ENCODE measurements around the gene GXYLT2.
A peak's percentile ranks its signal among the peaks of the same experiment; 100 is the strongest.

The GXYLT2 gene

GRCh38 chr3:72993391-72993790 lies 105.5 kb downstream of the GXYLT2 start:
- Histone ChIP-seq H3K27me3 (ENCODE audit: insufficient read depth, low read length, poor library complexity) (no peaks in the 10 kb centered on the region), H3K4me1 (ENCODE audit: control insufficient read depth, low read depth, low read length) (no peaks in the 10 kb centered on the region), H3K9ac (ENCODE audit: low read length) (no peak overlapping the region), H3K4ac (ENCODE audit: low read depth, low read length) (no peak overlapping the region), H4K5ac (ENCODE audit: low read length) (no peak overlapping the region), H2BK15ac (replicated peaks; ENCODE audit: low read depth) (no peak overlapping the region), H3K4me2 (ENCODE audit: low read length) (no peak overlapping the region), H3K27ac (ENCODE audit: low read depth, low read length) (no peak overlapping the region), H2BK5ac (ENCODE audit: low read length) (no peak overlapping the region), H3K79me2 (ENCODE audit: control insufficient read depth, insufficient read depth, low read length) (peaks cover 14% of the 10 kb centered on the region), H2BK120ac (ENCODE audit: low read depth, low read length) (no peak overlapping the region), H2AK5ac (ENCODE audit: low read length) (no peak overlapping the region), H3K56ac (ENCODE audit: low read length) (no peak overlapping the region), H3K4me3 (ENCODE audit: low read length) (no peak overlapping the region), H3K23ac (ENCODE audit: low read length) (no peak overlapping the region), H3K79me1 (ENCODE audit: low read length) (no peaks in the 10 kb centered on the region), H4K8ac (ENCODE audit: low read depth, low read length) (no peak overlapping the region), H3K36me3 (ENCODE audit: control insufficient read depth, insufficient read depth, low read length) (no peaks in the 10 kb centered on the region), H3K18ac (ENCODE audit: low read length) (no peak overlapping the region)
- no CpG with 5 or more reads among the region's 6 CpGs for WGBS (ENCODE audit: extremely low coverage, insufficient coverage, low lambda C conversion rate)
- peak; percentile 40 for DNase-seq

- Histone ChIP-seq H4K8ac (ENCODE audit: low read depth, low read length) (no peak overlapping the region), H3K4me1 (ENCODE audit: control insufficient read depth, low read depth, low read length) (no peaks in the 10 kb centered on the region), H3K18ac (ENCODE audit: low read length) (no peak overlapping the region), H3K27ac (ENCODE audit: low read depth, low read length) (no peak overlapping the region), H4K5ac (ENCODE audit: low read length) (no peak overlapping the region), H2BK15ac (replicated peaks; ENCODE audit: low read depth) (no peak overlapping the region), H2BK120ac (ENCODE audit: low read depth, low read length) (no peak overlapping the region), H3K79me1 (ENCODE audit: low read length) (no peaks in the 10 kb centered on the region), H3K79me2 (ENCODE audit: control insufficient read depth, insufficient read depth, low read length) (peaks cover 33% of the 10 kb centered on the region), H3K23ac (ENCODE audit: low read length) (no peak overlapping the region), H3K9ac (ENCODE audit: low read length) (no peak overlapping the region), H3K4me3 (ENCODE audit: low read length) (no peak overlapping the region), H3K4ac (ENCODE audit: low read depth, low read length) (no peak overlapping the region), H3K4me2 (ENCODE audit: low read length) (no peak overlapping the region), H2BK5ac (ENCODE audit: low read length) (no peak overlapping the region), H3K27me3 (ENCODE audit: insufficient read depth, low read length, poor library complexity) (no peaks in the 10 kb centered on the region), H3K56ac (ENCODE audit: low read length) (no peak overlapping the region), H3K36me3 (ENCODE audit: control insufficient read depth, insufficient read depth, low read length) (no peaks in the 10 kb centered on the region), H2AK5ac (ENCODE audit: low read length) (no peak overlapping the region)
- no peak for DNase-seq
- no CpG with 5 or more reads among the region's 10 CpGs for WGBS (ENCODE audit: extremely low coverage, insufficient coverage, low lambda C conversion rate)
Observed at GRCh38 chr3:72995337-72995736, 107.5 kb downstream of the GXYLT2 start.

GRCh38 chr3:72996121-72996472 lies 108.3 kb downstream of the GXYLT2 start:
- peak overlapping the region; percentile 77 for H3K4me2 ChIP-seq (ENCODE audit: low read length)
- peak overlapping the region; percentile 7 for H4K8ac ChIP-seq (ENCODE audit: low read depth, low read length)
- no peak overlapping the region for H2AK5ac ChIP-seq (ENCODE audit: low read length)
- H3K4me1 ChIP-seq (ENCODE audit: control insufficient read depth, low read depth, low read length) = no peaks in the 10 kb centered on the region
- H3K56ac ChIP-seq (ENCODE audit: low read length) = peak overlapping the region; percentile 98
- H3K4me3 ChIP-seq (ENCODE audit: low read length) = no peak overlapping the region
- H3K27me3 ChIP-seq (ENCODE audit: insufficient read depth, low read length, poor library complexity) = no peaks in the 10 kb centered on the region
- no peak overlapping the region for H2BK120ac ChIP-seq (ENCODE audit: low read depth, low read length)
- H4K5ac ChIP-seq (ENCODE audit: low read length) = no peak overlapping the region
- no peak for DNase-seq
- H3K23ac ChIP-seq (ENCODE audit: low read length) = no peak overlapping the region
- no peaks in the 10 kb centered on the region for H3K79me1 ChIP-seq (ENCODE audit: low read length)
- H3K4ac ChIP-seq (ENCODE audit: low read depth, low read length) = peak overlapping the region; percentile 18
- no CpG with 5 or more reads among the region's 20 CpGs for WGBS (ENCODE audit: extremely low coverage, insufficient coverage, low lambda C conversion rate)
- H3K9ac ChIP-seq (ENCODE audit: low read length) = peak overlapping the region; percentile 95
- no peaks in the 10 kb centered on the region for H3K36me3 ChIP-seq (ENCODE audit: control insufficient read depth, insufficient read depth, low read length)
- peak overlapping the region; percentile 99 for H3K27ac ChIP-seq (ENCODE audit: low read depth, low read length)
- peak overlapping the region; percentile 89 for H2BK5ac ChIP-seq (ENCODE audit: low read length)
- H2BK15ac ChIP-seq (replicated peaks; ENCODE audit: low read depth) = no peak overlapping the region
- peak overlapping the region; percentile 65 for H3K18ac ChIP-seq (ENCODE audit: low read length)
- H3K79me2 ChIP-seq (ENCODE audit: control insufficient read depth, insufficient read depth, low read length) = peaks cover 40% of the 10 kb centered on the region

- peak within 1 kb of the TSS; percentile 77 for H3K4me2 ChIP-seq (ENCODE audit: low read length)
- DNase-seq = peak; percentile 95
- peak within 1 kb of the TSS; percentile 93 for H3K4ac ChIP-seq (ENCODE audit: low read depth, low read length)
- peak within 1 kb of the TSS; percentile 91 for H2AK5ac ChIP-seq (ENCODE audit: low read length)
- peak within 1 kb of the TSS; percentile 99 for H3K9ac ChIP-seq (ENCODE audit: low read length)
- H4K5ac ChIP-seq (ENCODE audit: low read length) = no peak within 1 kb of the TSS
- H3K36me3 ChIP-seq (ENCODE audit: control insufficient read depth, insufficient read depth, low read length) = no peaks in the 10 kb centered on the region
- peak within 1 kb of the TSS; percentile 100 for H3K18ac ChIP-seq (ENCODE audit: low read length)
- H3K4me1 ChIP-seq (ENCODE audit: control insufficient read depth, low read depth, low read length) = no peaks in the 10 kb centered on the region
- peak within 1 kb of the TSS; percentile 99 for H3K4me3 ChIP-seq (ENCODE audit: low read length)
- H3K79me1 ChIP-seq (ENCODE audit: low read length) = no peaks in the 10 kb centered on the region
- peak within 1 kb of the TSS; percentile 89 for H2BK5ac ChIP-seq (ENCODE audit: low read length)
- H4K8ac ChIP-seq (ENCODE audit: low read depth, low read length) = peak within 1 kb of the TSS; percentile 91
- H2BK120ac ChIP-seq (ENCODE audit: low read depth, low read length) = peak within 1 kb of the TSS; percentile 78
- H3K23ac ChIP-seq (ENCODE audit: low read length) = peak within 1 kb of the TSS; percentile 45
- H2BK15ac ChIP-seq (replicated peaks; ENCODE audit: low read depth) = no peak within 1 kb of the TSS
- WGBS (ENCODE audit: extremely low coverage, insufficient coverage, low lambda C conversion rate) = no CpG with 5 or more reads among the region's 75 CpGs
- peak within 1 kb of the TSS; percentile 98 for H3K56ac ChIP-seq (ENCODE audit: low read length)
- peaks cover 46% of the 10 kb centered on the region for H3K79me2 ChIP-seq (ENCODE audit: control insufficient read depth, insufficient read depth, low read length)
- peak within 1 kb of the TSS; percentile 99 for H3K27ac ChIP-seq (ENCODE audit: low read depth, low read length)
- no peaks in the 10 kb centered on the region for H3K27me3 ChIP-seq (ENCODE audit: insufficient read depth, low read length, poor library complexity)
Observed at GRCh38 chr3:72996473-72997333, 108.9 kb downstream of the GXYLT2 start, which contains the start of gene PPP4R2. TSS of gene PPP4R2 (plus strand) at chr3:72996811. CDS start at chr3:72997038, 227 bp downstream.

- H3K4me3 ChIP-seq (ENCODE audit: low read length) = peak overlapping the region; percentile 99
- peak overlapping the region; percentile 91 for H4K8ac ChIP-seq (ENCODE audit: low read depth, low read length)
- H3K23ac ChIP-seq (ENCODE audit: low read length) = peak overlapping the region; percentile 25
- H3K27ac ChIP-seq (ENCODE audit: low read depth, low read length) = peak overlapping the region; percentile 99
- peak overlapping the region; percentile 78 for H2BK120ac ChIP-seq (ENCODE audit: low read depth, low read length)
- no peak overlapping the region for H4K5ac ChIP-seq (ENCODE audit: low read length)
- H2BK15ac ChIP-seq (replicated peaks; ENCODE audit: low read depth) = no peak overlapping the region
- H3K9ac ChIP-seq (ENCODE audit: low read length) = peak overlapping the region; percentile 99
- no CpG with 5 or more reads among the region's 16 CpGs for WGBS (ENCODE audit: extremely low coverage, insufficient coverage, low lambda C conversion rate)
- peak; percentile 87 for DNase-seq
- peak overlapping the region; percentile 88 for H2BK5ac ChIP-seq (ENCODE audit: low read length)
- peaks cover 53% of the 10 kb centered on the region for H3K79me2 ChIP-seq (ENCODE audit: control insufficient read depth, insufficient read depth, low read length)
- H2AK5ac ChIP-seq (ENCODE audit: low read length) = peak overlapping the region; percentile 91
- no peaks in the 10 kb centered on the region for H3K79me1 ChIP-seq (ENCODE audit: low read length)
- peak overlapping the region; percentile 100 for H3K18ac ChIP-seq (ENCODE audit: low read length)
- no peaks in the 10 kb centered on the region for H3K27me3 ChIP-seq (ENCODE audit: insufficient read depth, low read length, poor library complexity)
- H3K4me1 ChIP-seq (ENCODE audit: control insufficient read depth, low read depth, low read length) = no peaks in the 10 kb centered on the region
- H3K4ac ChIP-seq (ENCODE audit: low read depth, low read length) = peak overlapping the region; percentile 93
- peak overlapping the region; percentile 96 for H3K56ac ChIP-seq (ENCODE audit: low read length)
- no peaks in the 10 kb centered on the region for H3K36me3 ChIP-seq (ENCODE audit: control insufficient read depth, insufficient read depth, low read length)
- H3K4me2 ChIP-seq (ENCODE audit: low read length) = peak overlapping the region; percentile 62
Observed at GRCh38 chr3:72997421-72997961, 109.6 kb downstream of the GXYLT2 start.
